ENCODE results near the gene ZNF140. TPM values are rescaled to one million over a fixed set of nuclear protein-coding genes. Genes with fewer than 3 reads are reported as not detected.

Gene ZNF140
- polyA plus RNA-seq = 20.5 TPM

- H3K9me3 Mint-ChIP-seq = peaks cover 9 to 36% (median 27%) of the 10 kb centered on the region in 3 donors
These were observed at the start of gene ZNF140 for GRCh38 chr12:133080368-133081158. Gene ZNF140 (plus strand): TSS chr12:133080923. CDS start chr12:133081321, 398 bp downstream.

GRCh38 chr12:133037207-133038005 is 43.3 kb upstream of the ZNF140 start, which contains the start of gene ZNF84:
Gene ZNF84 (plus strand): TSS chr12:133037509. CDS start chr12:133041468, 3,959 bp downstream.
- peaks cover 8 to 38% (median 26%) of the 10 kb centered on the region in 3 donors for H3K9me3 Mint-ChIP-seq

More at GRCh38 chr12:133080368-133081158, at the start of gene ZNF140:
- Mint-ChIP-seq H3K4me1 (peaks cover 0 to 11% (median 0%) of the 10 kb centered on the region in 3 donors), H3K27me3 (no peaks in the 10 kb centered on the region), H3K36me3 (peaks cover 21% of the 10 kb centered on the region), H3K4me3 (no peak within 1 kb of the TSS), H3K27ac (peak within 1 kb of the TSS in 1 of 3 donors; percentile 85)

GRCh38 chr12:133038118-133038709 is 42.5 kb upstream of the ZNF140 start:
- Mint-ChIP-seq H3K4me3 (peak overlapping the region; percentile 89 to 96 (median 91)), H3K27ac (peak overlapping the region; percentile 94 to 97 (median 96)), H3K27me3 (no peaks in the 10 kb centered on the region), H3K36me3 (peaks cover 22% of the 10 kb centered on the region), H3K9me3 (peaks cover 8 to 43% (median 31%) of the 10 kb centered on the region in 3 donors), H3K4me1 (peaks cover 0 to 11% (median 3%) of the 10 kb centered on the region in 3 donors)

More at GRCh38 chr12:133037207-133038005, 43.3 kb upstream of the ZNF140 start, which contains the start of gene ZNF84:
- peak within 1 kb of the TSS; percentile 94 to 97 (median 96) for H3K27ac Mint-ChIP-seq
- H3K27me3 Mint-ChIP-seq = no peaks in the 10 kb centered on the region
- peaks cover 0 to 11% (median 3%) of the 10 kb centered on the region in 3 donors for H3K4me1 Mint-ChIP-seq
- H3K4me3 Mint-ChIP-seq = peak within 1 kb of the TSS; percentile 89 to 96 (median 91)
- peaks cover 14% of the 10 kb centered on the region for H3K36me3 Mint-ChIP-seq

GRCh38 chr12:133046698-133047097 is 34.0 kb upstream of the ZNF140 start:
- H3K27me3 Mint-ChIP-seq = no peaks in the 10 kb centered on the region
- peaks cover 26 to 53% (median 49%) of the 10 kb centered on the region in 3 donors for H3K9me3 Mint-ChIP-seq
- H3K4me3 Mint-ChIP-seq = no peak overlapping the region

GRCh38 chr12:133057446-133057845 is 23.3 kb upstream of the ZNF140 start:
- Mint-ChIP-seq H3K27ac (no peak overlapping the region), H3K9me3 (peaks cover 7 to 41% (median 30%) of the 10 kb centered on the region in 3 donors), H3K4me3 (no peak overlapping the region), H3K4me1 (no peaks in the 10 kb centered on the region), H3K27me3 (no peaks in the 10 kb centered on the region), H3K36me3 (peaks cover 21% of the 10 kb centered on the region)

More at GRCh38 chr12:133046698-133047097, 34.0 kb upstream of the ZNF140 start:
- H3K36me3 Mint-ChIP-seq = peaks cover 70% of the 10 kb centered on the region
- no peaks in the 10 kb centered on the region for H3K4me1 Mint-ChIP-seq
- H3K27ac Mint-ChIP-seq = no peak overlapping the region

GRCh38 chr12:133058203-133059113 is 22.3 kb upstream of the ZNF140 start:
- peak overlapping the region in 1 of 3 donors; percentile 31 for H3K27ac Mint-ChIP-seq
- peaks cover 13% of the 10 kb centered on the region for H3K36me3 Mint-ChIP-seq
- peak overlapping the region in 1 of 4 donors; percentile 12 for H3K4me3 Mint-ChIP-seq
- H3K27me3 Mint-ChIP-seq = no peaks in the 10 kb centered on the region
- peaks cover 8 to 44% (median 31%) of the 10 kb centered on the region in 3 donors for H3K9me3 Mint-ChIP-seq
- no peaks in the 10 kb centered on the region for H3K4me1 Mint-ChIP-seq

- Mint-ChIP-seq H3K4me1 (no peaks in the 10 kb centered on the region), H3K4me3 (no peak overlapping the region), H3K27ac (no peak overlapping the region), H3K36me3 (peaks cover 9% of the 10 kb centered on the region), H3K27me3 (no peaks in the 10 kb centered on the region), H3K9me3 (peaks cover 10 to 45% (median 43%) of the 10 kb centered on the region in 3 donors)
These were observed 18.8 kb upstream of the ZNF140 start for GRCh38 chr12:133061954-133062353.

- Mint-ChIP-seq H3K36me3 (peaks cover 4% of the 10 kb centered on the region), H3K4me3 (peak overlapping the region in 1 of 4 donors; percentile 66), H3K27me3 (no peaks in the 10 kb centered on the region), H3K27ac (no peak overlapping the region), H3K4me1 (no peaks in the 10 kb centered on the region), H3K9me3 (peaks cover 14 to 42% (median 39%) of the 10 kb centered on the region in 3 donors)
These were observed 17.2 kb upstream of the ZNF140 start for GRCh38 chr12:133063556-133063955.

GRCh38 chr12:133073836-133074235 is 6.9 kb upstream of the ZNF140 start:
- Mint-ChIP-seq H3K36me3 (no peaks in the 10 kb centered on the region), H3K4me1 (no peaks in the 10 kb centered on the region), H3K27me3 (no peaks in the 10 kb centered on the region), H3K27ac (no peak overlapping the region), H3K4me3 (no peak overlapping the region), H3K9me3 (peaks cover 23 to 37% (median 35%) of the 10 kb centered on the region in 3 donors)

- Mint-ChIP-seq H3K4me3 (no peak overlapping the region), H3K9me3 (peaks cover 9 to 33% (median 30%) of the 10 kb centered on the region in 3 donors)
These were observed 726 bp upstream of the ZNF140 start for GRCh38 chr12:133080026-133080367.

GRCh38 chr12:133081159-133081780 is 547 bp downstream of the ZNF140 start:
- no peak overlapping the region for H3K4me3 Mint-ChIP-seq
- peaks cover 0 to 11% (median 0%) of the 10 kb centered on the region in 3 donors for H3K4me1 Mint-ChIP-seq
- no peaks in the 10 kb centered on the region for H3K27me3 Mint-ChIP-seq
- peak overlapping the region in 1 of 3 donors; percentile 85 for H3K27ac Mint-ChIP-seq
- H3K9me3 Mint-ChIP-seq = peaks cover 12 to 39% (median 27%) of the 10 kb centered on the region in 3 donors
- H3K36me3 Mint-ChIP-seq = peaks cover 24% of the 10 kb centered on the region

More at GRCh38 chr12:133080026-133080367, 726 bp upstream of the ZNF140 start:
- H3K27ac Mint-ChIP-seq = no peak overlapping the region
- H3K36me3 Mint-ChIP-seq = peaks cover 16% of the 10 kb centered on the region
- no peaks in the 10 kb centered on the region for H3K27me3 Mint-ChIP-seq
- peaks cover 0 to 11% (median 0%) of the 10 kb centered on the region in 3 donors for H3K4me1 Mint-ChIP-seq

- no peak overlapping the region for H3K27ac Mint-ChIP-seq
- peaks cover 13 to 39% (median 25%) of the 10 kb centered on the region in 3 donors for H3K9me3 Mint-ChIP-seq
- peaks cover 42% of the 10 kb centered on the region for H3K36me3 Mint-ChIP-seq
- peak overlapping the region in 1 of 4 donors; percentile 27 for H3K4me3 Mint-ChIP-seq
- no peaks in the 10 kb centered on the region for H3K27me3 Mint-ChIP-seq
- peaks cover 0 to 11% (median 0%) of the 10 kb centered on the region in 3 donors for H3K4me1 Mint-ChIP-seq
These were observed 2.6 kb downstream of the ZNF140 start for GRCh38 chr12:133083345-133083744.

GRCh38 chr12:133105620-133106019 is 24.9 kb downstream of the ZNF140 start:
- H3K9me3 Mint-ChIP-seq = peaks cover 9 to 56% (median 44%) of the 10 kb centered on the region in 3 donors
- H3K4me3 Mint-ChIP-seq = no peak overlapping the region
- H3K27me3 Mint-ChIP-seq = no peaks in the 10 kb centered on the region
- no peak overlapping the region for H3K27ac Mint-ChIP-seq
- peaks cover 29% of the 10 kb centered on the region for H3K36me3 Mint-ChIP-seq
- H3K4me1 Mint-ChIP-seq = peaks cover 0 to 5% (median 0%) of the 10 kb centered on the region in 3 donors

Measured in IgD-negative memory B cell (primary cell).